ENCODE measurements around the gene SYNE4.
A peak's percentile ranks its signal among the peaks of the same experiment; 100 is the strongest.
"Not testable (repeated sequence)": the region's sequence is repeated elsewhere in the genome, so short reads cannot be mapped to it uniquely, and the experiment has no call there.

Gene SYNE4

DNA sequence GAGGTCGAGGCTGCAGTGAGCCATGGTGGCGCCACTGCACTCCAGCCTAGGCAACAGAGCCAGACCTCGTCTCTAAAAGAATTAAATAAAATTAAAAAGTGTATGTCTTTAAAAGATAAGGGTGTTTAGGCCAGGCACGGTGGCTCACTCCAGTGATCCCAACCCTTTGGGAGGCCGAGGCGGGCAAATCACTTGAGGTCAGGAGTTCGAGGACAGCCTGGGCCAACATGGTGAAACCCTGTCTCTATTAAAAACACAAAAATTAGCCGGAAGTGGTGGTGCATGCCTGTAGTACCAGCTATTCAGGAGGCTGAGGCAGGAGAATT, 21.1 kb downstream of the SYNE4 start:
- no peak for DNase-seq

DNA sequence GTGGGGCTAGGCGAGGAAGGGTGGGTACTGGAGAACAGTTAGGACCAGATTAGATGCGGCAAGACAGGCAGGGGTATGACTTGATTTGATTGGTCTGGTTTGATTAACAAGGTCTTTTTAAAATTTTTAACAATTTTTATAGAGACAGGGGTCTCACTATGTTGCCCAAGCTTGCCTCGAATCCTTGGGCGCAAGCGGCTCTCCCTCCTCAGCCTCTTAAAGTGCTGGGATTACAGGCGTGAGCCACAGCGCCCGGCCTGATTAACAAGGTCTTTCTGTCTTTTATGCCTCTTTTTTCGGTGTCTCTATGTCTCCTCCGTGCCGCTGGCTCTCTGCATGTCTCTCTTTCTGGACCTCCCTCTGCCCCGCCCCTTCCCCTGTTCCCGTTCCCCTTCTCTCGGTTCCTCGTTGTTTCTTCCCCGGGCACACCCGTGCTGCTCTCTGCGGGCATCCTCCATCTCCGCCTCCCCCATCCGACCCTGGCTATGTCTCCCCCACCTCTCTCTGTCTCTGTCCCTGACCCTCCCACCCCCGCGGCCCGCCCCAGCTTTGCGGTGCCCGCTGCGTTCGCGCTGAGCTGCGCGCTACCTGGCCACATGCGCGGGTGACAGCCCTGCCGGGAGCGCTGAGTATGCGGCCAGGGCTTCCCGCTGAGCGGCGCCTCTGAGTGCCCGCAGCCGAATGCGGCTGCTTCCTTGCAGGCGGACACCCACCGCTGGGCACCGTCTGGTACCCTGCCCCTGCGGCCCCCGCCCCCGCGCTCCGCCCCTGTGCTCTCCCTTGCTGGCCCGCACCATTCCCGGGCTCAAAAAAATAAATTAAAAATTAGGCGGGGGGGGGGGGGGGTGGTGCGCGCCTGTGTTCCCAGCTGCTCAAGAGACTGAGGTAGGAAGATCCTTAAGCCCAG, 21.7 kb downstream of the SYNE4 start:
- DNase-seq, result peak; percentile 46

DNA sequence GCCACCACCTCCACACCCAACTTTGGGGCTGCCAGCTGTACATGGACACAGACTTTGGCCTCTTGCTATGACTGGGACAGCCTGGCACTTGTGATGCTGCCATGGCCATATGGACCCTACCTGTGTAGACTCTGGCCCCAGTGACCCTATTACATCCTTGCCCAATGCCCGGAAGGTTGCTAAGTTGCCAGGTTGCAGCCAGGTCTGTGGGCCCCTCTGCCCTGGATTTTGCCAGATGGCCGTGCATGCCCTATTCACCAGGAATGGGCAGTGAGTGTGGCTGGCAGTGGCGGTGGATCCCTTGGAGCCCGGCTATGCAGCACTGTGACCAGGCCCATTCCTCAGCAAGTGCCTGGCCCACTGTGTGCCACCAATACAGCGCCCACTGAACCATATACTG, 22.5 kb downstream of the SYNE4 start:
- no peak for DNase-seq

DNA sequence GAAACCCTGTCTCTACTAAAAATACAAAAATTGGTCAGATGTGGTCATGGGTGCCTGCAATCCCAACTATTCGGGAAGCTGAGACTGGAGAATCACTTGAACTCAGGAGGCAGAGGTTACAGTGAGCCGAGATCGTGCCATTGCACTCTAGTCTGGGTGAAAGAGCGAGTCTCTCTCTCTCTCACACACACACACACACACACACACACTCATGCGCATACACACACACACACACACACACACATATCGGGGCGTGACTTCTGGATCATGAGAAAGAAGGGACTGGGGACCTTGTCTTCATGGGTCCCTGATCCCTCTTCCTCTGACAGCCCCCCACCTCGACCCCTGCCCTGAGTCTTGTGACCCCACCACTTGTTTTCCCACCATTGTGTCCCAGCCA, 25.4 kb downstream of the SYNE4 start:
- DNase-seq, result no peak

DNA sequence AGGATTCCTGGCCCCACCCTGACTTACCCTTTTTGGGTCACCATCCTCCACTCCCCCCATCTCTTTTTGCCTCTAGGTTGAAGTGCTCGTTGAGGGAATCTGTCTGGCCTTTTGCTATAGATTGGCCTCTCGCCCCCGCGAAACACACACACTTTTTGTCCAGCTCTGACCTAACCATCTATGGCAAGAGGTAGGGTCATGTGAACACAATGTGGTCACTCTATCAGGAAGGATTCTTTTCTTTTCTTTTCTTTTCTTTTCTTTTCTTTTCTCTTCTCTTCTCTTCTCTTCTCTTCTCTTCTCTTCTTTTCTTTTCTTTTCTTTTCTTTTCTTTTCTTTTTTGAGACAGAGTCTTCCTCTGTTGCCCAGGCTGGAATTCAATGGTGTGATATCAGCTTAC, 27.6 kb downstream of the SYNE4 start:
- DNase-seq, result not testable (repeated sequence)

DNA sequence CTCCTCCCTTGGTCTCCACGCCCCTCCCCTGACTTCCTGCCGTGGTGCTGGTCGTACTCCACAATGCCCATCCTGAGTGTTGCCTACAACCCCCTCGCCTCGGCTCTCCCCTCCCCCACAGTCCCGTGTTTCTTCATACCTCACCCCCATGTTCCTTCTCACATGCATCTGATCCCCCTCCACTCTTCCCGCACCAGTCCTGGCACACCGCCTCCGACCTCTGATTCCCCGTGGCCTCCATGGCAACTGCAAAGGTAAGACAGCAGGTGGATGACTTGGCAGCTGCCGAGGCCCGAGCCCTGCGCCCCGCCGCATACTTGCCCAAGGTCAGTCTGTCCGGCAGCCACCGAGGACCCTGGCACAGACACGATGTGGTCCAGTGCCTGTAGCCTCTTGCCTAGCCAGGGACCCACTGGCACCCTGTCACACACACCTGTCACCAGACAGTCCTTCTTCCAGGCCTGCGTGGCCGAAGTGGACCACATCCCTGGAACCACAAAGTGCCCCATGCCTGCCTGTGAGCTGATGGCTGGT, 29.7 kb downstream of the SYNE4 start:
- no peak for DNase-seq

DNA sequence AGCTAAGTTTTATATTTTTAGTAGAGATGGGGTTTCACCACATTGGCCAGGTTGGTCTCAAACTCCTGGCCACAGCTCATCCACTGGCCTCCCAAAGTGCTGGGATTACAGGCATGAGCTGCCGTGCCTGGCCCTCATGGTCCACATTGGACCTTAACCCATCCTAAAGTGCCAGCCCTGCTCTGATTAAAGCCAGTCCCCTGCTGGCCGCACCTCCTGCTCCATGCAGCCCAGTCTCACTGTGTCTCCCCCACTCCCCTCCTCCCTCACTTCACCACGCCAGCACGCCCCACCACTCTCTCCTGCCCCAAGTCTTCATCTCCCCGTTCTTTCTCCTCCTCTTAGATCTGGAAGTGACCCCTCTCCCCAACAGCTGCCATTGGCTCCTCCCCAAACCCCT, 30.3 kb downstream of the SYNE4 start:
- DNase-seq, result no peak

DNA sequence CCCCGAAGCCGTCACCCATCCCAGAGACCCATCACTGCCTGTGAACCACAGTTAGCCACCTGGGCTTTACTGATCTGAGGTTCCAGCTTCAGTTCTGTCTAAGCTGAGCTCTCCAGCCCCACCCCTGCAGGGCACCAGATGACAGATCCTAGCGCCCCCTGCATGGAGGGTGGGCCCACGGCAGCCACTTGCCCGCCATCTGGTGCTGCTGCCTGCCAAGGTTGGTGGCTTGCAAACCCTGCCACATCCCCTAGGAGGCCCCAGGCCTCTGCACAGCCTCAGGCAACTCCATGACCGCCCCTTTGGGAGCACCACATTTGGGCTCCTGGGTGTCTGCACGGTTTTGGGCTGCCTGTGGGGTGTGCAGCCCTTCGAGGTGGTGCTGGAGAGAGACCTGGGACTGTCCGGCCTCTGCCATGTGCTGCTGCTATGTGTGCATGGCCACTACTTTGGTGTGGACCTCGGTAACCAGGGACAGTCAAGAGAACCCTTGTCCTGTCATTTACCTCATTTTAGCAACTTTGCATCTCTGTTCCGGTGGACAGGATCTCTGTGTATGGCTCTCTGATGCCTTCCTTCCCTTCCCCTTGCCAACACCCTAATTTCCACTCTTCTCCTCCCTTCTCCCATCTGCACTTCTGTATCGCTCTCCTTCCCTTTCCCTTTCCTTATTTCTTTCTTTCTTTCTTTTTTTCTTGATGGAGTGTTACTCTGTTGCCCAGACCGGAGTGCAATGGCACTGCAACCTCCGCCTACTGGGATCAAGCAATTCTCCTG, 31.0 kb downstream of the SYNE4 start:
- DNase-seq, result peak; percentile 75

DNA sequence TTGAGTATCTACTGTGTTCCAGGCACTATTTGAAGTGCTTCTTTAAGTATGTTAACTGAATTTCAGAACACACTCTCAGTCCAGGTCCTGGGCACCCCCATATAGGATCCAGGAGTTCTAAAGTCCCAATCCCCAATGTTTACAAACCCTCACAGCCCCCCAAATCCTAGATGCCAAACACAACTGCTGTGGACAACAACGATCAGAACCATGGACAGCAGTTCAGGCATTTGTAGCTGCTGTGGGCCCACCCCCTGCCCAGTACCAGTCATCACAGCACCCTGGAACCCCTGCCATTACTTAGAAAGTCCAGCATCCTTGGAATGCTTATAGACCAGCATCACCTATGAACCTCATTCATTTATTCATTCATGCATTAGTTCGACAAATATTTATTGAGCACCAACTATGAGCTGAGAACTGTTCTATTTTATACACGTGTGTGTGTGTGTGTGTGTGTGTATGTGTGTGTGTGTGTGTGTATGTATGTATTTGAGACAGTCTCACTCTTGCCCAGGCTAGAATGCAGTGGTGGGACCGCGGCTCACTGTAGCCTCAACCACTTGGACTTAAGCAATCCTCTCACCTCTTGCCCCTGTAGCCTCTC, 32.9 kb downstream of the SYNE4 start:
- no peak for DNase-seq

DNA sequence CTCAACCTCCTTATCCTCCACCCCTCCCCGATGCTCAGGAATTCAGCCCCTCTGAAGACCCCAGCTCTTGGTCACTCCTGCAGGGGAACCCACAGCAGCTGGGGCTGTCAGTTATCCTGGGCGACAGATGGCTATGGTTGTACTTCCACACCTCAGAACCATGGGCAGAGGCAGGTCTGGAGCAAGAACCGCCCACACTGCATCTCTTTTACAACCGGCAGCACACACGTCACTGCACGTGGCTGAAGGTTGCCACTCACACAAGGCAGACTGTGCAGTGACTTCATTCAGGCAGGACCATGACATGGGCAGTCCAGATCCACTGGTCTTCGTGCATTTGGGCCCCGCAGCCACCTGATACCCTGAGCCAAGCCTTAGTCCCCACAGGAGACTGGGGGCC, 35.1 kb downstream of the SYNE4 start:
- no peak for DNase-seq

DNA sequence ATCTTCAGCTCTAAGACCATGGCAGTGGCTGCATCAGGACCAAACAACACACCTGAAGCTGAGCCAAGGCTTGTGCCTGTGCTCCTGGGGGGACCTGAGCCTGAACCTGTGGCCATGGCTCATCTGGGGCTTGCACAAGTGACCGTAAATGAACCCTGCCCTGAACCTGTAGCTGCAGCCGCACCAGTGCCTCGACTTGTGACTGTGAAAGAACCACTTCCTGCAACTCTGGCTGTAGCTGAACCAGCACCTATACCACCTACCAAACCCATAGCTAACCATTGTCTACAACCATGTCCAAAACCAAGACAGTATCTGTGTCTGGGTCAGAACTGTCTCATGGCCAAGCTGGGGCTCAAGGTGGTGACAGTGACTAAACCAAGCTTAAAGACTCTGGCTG, 41.8 kb downstream of the SYNE4 start:
- no peak for DNase-seq

DNA sequence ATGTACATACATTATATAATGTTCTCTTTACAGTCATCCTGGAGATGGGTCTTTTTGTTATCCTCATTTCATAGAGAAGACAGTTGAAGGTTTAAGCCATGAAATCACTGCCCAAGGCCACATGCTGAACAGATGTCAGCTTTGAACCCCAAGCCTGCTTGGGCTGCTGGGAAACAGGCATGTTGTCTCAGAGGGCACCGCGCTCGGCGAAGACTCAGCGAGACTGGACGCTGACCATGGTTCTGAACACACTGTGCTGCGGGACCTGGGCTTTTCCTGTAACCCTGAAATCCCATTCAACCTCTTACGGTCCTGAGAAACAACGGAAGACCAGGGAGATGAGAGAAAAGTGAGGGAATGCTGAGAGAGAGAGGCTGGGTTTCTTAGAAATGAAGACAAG, 45.1 kb downstream of the SYNE4 start:
- no peak for DNase-seq

DNA sequence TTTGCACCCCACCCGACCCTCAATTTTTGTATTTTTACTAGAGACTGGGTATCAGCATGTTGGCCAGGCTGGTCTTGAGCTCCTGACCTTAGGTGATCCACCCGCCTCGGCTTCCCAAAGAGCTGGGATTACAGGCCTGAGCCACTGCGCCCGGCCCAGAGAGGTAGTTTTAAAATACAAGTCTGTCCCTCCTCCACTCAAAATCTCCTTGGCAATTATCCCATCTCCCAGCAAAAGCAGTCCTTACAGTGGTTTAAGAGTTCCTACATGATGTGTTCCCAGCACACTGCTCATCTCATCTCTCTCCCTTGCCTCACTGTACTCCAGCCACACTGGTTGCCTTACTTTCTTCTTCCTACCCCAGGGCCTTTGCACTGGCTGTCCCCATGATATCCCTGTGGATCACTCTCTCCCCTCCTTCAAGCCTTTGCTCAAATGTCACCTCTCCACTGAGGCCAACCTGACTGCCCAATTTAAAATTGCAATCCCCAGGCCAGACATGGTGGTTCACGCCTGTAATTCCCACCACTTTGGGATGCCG, 48.1 kb downstream of the SYNE4 start:
- no peak for DNase-seq

DNA sequence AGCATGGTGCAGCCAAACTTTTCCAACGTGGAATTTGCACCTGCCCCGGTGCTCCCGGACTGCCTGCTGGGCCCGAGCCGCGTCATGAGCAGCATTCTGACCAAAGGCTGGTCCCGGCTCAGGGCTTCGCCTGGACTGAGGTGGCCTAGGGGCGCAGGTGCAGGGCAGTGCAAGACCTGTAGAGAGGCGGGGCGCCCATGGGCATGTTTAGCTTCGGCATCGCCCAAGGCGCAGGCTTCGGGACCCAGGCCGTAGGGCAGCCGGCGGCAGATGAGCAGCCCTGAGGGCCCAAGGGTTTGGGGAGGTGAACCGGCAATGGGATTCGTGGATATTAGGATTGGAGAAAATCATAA, 48.7 kb downstream of the SYNE4 start:
- no peak for DNase-seq

DNA sequence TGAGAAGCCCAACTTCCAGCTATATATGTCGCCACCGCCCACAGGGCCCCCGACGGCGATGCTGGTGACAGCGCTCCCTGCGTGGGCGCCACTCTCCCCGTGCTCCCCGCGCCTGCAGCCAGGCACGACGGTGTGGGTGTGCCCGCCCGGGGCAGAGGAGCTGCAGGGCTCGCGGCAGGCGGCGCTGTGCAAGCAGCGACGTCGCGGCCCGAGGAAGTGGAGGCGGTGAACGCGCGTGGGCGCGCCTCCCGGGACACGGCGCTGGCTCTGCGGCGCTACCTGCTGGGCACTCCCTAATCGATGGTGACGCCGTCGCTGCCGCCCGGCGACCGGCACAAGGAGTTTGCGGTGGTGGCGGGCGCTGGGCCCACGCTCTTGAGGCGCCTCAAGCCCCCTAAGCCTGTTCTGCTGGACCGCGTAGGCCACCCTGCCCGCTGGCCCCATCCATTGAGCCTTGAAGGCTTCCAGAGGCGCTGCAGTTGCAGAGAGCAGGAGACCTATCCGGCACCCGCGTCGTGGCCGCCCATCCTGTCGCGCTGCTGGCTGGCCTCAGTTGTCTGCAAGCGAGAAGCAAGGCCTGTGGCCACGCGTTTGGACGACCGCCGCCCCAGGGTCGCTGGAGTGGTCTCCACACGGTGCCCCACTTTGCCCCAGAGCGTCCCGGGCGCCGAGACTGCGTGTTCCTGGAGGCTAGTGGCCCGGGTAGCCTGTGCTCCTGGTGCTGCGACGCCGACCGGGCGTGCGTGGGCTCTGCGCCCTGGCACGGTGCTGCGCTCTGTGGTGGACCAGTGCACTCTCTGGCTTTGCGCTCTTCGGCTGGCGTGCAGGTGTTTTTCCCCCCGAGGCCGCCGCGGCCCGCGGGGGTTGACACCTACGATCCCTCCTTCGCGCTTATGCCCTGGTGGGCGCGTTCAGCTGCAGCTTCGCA, 49.3 kb downstream of the SYNE4 start:
- no peak for DNase-seq

DNA sequence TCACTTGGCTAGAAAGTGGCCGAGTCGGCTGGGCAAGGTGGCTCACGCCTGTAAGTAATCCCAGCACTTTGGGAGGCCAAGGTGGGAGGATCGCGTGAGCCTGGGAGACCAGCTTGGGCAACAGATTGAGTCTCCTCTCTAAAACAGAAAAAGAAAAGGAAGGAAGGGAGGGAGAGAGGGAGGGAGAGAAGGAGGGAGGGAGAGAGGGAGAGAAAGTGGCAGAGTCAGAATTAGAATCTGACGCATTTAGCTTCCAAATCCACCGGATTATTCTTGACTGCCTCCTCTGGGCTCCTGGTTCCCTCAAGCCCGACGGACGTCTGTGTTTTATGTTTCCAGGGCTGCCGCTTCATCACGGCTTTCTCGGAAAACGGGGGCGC, 50.0 kb downstream of the SYNE4 start:
- no peak for DNase-seq

DNA sequence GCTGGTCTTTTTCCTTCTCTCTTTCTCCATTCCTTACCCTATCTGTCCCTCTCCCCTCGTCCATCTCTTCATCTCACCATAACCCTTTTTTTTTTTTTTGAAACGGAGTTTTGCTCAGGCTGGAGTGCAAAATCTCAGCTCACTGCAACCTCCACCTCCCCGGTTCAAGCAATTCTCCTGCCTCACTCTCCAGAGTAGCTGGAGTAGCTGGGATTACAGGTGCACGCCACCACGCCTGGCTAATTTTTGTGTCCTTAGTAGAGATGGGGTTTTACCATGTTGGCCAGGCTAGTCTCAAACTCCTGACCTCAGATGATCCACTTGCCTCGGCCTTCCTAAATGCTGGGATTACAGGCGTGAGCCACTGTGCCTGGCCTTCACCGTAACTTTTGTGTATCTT, 51.2 kb downstream of the SYNE4 start:
- DNase-seq, result not testable (repeated sequence)

DNA sequence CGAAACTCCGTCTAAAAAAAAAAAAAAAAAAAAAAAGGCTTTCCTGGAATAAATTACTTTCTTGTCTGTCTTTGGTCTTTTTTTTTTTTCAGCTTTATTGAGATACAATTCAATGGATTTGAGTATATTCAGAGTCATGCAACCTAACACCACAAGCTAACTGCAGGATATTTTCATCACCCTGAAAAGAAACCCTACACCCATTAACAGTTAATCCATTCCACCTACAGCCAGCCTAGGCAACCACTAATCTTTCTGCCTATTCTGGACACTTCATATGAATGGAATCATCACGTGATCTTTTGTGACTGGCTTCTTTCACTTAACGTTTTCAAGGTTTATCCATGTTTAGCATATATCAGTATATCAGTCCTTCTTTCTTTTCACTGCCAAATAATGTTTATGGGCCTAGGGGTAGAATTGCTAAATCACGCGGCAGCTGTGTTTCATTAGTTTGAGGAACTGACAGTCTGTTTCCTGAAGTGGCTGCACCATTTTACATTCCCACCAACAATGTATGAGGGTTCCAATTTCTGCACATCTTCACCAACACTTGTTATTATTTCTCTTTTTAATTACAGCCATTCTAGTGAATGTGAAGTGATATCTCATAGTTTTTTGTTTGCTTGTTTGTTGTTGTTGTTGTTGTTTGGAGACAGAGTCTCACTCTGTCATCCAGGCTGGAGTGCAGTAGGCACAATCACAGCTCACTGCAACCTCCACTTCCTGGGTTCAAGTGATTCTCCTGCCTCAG, 52.6 kb downstream of the SYNE4 start:
- no peak for DNase-seq

All from NCI-H2171 (cell line).